Stimulated activated CD8-positive, alpha-beta memory T cell treated with anti-CD3 and anti-CD28 coated beads, Interleukin-4, amount 100 ng/mL, for 24 hours (primary cell): ENCODE results near the gene TMEM221.
A peak's percentile ranks its signal among the peaks of the same experiment; 100 is the strongest.

Experiments
- DNase-seq: peaks from one replicate; pipeline ENCODE4 v3.0.0-alpha.2; 2020; ENCODE audit warnings: low read depth

TMEM221 gene

DNA sequence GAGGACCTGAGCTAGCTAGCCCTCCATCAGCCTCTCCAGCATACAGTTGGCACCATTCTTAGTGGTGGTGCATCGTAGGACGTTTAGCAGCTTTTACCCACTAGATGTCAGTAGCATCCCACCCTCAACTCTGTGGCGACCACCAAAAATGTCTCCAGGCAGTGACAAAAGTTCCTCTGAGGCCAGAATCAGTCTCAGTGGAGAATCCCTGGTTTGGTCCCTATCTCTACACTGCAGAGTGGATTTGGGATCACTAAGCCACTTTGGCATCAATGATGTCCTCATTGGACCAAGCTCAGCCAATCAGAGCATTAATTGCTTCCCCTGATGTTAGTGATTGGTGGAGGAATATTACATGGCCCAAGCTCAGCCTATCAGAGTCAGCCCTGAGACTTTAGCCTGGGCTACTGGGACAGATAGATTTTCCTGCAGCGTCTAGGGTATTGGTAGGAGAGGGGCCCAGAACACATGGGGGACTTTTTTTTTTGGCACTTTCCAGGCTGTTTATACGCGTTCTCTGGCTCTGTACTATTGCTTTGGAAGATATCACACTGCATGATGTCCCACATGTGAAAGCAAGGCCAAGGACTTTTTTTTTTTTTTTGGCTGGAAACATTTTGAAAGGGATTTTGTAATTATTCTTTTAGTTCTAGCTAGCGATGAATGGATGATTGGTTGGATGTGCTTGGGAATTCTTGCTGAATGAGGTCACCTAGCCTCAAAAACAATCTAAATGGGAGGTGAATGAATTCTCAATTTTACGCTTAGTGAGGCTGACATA, 7.0 kb downstream of the TMEM221 start:
- no peak for DNase-seq

DNA sequence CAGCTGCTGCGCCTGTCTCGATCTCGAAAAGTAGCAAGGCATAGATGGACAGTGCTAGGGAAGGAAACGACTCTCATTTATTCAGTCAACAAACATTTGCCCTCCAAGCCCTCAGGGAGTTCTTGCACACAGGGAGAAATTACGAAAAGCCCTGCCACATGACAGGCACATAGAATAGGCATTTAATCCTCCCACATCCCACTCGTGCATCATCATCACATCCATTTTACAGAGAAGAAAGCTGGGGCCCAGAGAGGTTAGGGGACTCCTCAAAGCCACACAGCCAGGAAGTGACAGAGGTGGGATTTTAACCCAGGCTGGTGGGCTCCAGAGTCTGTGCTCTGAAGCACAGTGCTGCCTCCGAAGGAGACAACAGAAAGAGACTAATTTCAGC, 11.6 kb downstream of the TMEM221 start:
- no peak for DNase-seq

DNA sequence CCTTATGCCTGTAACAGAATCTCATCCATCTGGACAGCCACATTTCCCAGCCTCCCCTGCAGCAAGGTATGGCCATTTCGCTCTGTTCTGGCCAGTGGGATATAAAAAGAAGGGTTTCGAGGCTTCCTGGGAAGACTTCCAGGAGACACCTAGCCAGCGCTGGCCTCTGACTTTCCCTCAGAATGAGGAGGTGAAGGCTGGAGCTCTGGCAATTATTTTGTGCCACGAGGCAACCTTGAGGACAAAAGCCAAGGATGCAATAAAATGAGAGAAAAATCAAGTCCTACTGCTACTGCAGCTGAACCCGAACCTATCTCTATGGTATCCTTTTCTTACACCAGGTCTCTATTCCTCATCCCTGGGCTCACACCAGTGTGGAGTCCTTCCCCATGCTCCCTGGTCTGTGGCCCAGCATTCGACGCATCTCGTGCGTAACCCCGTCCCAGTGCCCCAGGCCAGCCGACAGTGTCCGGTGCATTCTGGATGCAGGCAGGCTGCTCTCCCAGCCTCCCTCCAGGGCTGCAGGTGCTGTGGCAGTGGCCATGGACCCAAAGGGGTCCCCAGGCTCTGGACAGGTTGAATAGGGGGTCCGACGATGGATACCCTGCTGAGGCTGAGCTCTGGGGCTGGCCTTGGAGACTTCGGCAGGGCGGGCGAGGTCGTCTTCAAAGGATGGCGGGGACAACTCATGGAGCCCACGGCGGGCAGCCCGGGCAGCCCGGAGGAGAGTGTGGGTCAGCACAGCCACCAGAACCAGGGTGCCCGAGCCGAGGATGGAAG, 12.2 kb downstream of the TMEM221 start:
- DNase-seq: no peak

DNA sequence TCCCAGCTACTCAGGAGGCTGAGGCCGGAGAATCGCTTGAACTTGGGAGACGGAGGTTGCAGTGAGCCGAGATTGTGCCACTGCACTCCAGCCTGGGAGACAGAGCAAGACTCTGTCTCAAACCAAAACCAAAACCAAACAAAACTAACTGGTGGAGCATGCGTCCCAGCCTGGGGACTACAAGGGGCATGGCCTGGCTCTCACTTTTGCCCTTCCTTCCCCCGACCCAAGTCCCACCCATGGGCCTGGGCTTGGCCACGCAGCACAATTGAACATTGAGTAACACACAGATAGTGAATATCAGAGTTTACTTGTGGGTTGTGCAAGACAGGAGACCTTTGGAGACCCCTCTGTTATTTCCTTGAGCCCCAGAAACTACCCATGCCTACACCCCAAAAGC, 13.2 kb downstream of the TMEM221 start:
- DNase-seq: no peak

DNA sequence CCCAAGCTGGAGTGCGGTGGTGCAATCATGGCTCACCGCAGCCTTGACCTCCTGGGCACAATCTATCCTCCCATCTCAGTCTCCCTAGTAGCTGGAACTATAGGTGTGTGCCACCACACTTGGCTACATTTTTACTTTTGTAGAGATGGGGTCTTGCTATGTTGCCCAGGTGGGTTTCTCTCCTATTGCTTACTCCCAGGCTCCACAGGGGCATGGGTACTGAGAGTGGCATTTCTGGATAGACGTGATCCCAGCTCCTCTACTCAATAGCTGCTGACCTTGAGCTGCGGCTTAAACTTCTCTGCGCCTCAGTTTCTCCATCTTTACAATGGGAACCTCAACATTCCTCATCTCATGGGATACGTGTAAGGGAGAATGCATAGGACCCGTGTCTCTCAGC, 17.1 kb downstream of the TMEM221 start:
- no peak for DNase-seq

DNA sequence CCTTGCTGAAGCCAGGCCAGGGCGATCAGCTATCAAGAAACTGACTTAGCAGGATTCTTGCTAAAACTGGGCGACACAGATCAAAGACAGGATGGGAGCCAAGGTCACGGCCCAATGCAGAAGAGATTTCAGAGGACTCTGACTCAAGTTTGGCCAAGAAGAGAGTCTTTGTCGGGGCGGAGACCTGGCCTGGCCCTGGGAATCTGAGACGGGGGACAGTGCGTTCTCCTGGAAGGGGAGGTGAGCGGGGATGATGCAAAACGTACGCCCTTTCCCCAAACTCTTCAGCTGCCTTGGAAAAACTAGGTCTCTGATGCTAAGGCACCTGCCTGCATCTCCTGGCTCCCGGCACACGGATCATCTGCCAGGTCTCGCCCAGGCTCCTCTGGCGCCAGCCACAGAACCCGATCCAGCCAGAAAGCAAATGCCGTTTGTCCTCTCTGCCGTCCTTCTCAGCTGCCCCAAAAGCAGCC, 18.8 kb downstream of the TMEM221 start:
- DNase-seq: no peak

DNA sequence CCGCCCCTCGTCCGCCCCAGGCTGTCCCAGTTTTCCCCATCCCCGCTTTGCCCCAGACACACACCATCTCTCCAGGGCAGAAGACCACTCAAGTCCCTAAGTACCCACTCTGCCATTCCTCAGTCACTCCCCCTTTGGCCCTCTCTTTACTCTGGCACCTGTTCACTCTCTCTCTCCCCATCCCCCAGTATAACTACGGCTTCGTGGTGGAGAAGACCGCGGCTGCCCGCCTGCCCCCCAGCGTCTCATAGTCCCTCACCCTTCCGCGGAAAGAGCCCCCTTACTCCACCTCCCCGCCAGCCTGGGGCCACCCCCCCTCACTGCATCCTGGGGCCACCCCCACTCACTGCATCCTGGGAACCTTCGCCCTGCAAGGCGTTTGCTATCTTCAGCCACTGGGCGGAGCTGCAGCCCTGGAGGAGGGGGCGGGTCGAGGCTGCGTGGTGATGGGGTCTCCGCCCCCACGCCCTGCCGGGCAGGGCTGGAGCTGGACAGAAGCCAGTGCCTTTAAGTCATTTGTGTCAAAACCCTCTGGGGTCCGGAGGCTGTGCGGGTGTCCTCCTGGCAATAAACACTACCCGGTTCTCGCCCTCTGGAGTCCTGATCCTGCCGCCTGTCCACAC, 23.6 kb downstream of the TMEM221 start:
- DNase-seq: no peak

DNA sequence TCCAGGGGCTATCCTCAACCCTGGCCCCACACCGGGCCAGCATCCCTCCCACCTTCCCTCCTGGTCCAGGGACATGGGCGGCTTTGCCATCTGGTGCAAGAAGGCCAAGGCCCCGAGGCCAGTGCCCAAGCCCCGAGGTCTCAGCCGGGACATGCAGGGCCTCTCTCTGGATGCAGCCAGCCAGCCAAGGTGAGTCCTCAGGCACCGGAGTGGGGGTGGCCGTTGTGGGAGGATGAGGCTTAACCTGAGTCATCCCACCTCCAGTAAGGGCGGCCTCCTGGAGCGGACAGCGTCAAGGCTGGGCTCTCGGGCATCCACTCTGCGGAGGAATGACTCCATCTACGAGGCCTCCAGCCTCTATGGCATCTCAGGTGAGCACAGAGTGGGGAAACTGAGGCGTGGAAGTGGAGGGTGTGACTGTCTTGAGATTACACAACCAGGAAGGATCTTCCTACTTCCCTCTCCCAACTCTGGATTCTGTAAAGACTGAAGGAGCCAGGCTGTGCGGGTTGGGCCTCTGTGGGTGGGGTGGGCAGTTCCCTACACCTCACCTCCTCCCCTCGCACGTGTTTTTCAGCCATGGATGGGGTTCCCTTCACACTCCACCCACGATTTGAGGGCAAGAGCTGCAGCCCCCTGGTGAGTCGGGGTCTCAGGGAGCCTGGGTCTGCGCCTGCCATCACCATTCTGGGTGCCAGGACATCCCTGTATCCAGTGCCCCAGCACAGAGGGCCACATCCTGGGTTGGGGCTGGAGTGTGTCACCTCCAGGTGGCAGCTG, 24.8 kb downstream of the TMEM221 start:
- DNase-seq: no peak

DNA sequence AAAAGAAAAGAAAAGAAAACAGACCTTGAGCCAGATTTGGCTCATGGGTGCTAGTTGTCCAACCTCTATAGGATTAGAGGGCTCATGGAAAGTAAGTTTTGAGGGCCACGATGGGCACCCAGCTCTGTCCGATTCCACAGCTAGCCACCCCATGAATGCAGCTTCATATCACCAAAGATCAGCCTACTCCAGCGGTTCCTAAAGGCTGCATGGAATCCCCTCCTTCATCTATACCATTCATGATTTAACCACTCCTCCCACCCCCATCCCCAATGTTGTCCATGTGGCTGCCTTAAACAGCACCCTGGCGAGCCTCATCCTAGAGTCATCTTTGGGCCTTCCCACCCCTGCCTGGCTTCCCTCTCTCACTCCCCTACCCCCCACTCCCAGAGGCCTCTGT, 26.5 kb downstream of the TMEM221 start:
- no peak for DNase-seq

DNA sequence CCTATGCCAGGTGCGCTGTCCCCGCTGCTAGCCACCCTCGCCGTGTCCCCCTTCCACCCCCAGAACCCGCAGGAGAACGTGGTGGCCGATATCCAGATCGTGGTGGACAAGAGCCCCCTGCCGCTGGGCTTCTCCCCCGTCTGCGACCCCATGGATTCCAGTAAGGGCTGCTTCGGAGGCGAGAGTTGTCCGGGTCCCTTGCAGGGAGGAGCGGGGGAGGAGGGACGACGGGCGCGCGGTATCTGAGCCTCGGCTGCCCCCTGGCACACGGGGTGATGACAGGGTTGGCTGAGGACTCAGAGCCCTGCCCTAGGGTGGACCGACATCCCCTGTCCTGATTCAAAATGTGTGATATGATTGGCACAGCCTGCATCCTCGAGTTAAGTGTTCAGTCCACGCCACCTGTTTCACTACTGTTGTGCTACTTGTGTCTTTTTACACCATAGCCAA, 28.0 kb downstream of the TMEM221 start:
- no peak for DNase-seq

DNA sequence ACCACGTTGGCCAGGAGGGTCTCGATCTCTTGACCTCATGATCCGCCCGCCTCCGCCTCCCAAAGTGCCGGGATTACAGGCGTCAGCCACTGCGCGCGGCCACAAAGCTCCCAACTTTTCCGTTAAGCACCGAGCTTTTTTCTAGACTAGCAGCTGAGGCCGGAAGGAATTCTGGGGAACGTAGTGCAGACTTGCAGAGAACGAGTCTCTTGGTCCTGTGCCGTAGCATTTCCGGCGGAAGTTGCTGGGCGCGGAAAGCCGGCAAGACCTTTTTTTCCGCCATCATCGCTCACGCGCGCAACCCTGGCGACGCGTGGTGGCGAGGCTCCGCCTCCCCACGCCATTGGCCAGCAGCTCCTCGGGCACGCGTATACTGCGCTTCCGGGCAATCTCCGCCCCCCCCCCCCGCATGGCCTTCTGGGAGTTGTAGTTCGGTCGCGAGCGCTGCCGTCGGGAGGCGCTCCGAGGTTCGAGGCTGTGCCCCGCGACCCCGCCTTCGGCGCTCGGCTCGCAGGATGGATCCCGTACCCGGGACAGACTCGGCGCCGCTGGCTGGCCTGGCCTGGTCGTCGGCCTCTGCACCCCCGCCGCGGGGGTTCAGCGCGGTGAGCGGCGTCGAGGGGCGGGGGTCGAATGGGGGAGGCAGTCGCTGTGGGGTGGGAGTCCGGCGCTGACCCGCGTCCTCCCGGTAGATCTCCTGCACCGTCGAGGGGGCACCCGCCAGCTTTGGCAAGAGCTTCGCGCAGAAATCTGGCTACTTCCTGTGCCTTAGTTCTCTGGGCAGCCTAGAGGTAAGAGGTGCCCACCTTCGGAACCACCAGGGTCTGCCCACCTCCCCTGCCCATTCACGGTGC, 28.6 kb downstream of the TMEM221 start, which contains the start of gene MVB12A:
TSS of gene MVB12A (plus strand) at position 427 of the 854 bp plus-strand sequence. CDS start at position 516, 89 bp downstream.
- peak; percentile 93 for DNase-seq

DNA sequence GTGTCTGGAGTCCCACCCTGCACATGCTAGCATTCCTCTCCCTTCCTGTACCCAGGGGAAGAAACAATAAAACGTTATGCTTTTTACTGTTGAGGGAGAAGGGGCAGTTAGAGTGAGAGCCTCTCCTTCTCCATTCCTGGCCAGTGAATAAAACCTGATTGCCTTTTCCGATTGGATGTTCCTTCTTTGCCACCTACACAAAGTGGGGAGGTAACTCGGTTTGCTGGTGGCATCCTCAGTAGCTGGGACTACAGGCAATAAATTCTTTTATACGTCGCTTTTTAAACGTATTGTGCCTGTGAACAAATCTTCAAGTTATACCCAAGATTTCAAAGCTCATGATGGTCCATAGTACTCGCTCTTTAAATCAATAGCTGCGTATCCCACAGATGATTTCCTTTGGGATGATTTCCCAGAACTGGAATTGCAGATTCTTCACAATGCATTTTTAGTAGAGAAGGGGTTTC, 29.3 kb downstream of the TMEM221 start:
- DNase-seq: no peak

DNA sequence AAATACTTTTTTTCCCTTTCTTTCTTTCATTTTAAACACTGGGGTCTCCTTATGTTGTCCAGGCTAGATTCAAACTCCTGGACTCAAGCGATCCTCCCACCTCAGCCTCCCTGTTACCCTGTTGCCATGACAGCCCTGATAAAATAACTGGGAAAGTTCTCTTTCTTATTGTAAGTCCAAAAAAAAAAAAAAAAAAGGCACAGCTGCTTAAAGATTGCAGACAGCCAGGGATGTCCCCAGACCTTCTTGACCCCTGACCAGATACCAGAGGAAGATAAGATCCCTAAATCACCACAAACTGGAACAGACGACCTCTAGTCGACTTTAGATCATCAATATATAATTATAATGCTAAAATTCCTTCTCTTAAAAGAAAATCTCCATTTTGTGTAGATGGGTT, 29.8 kb downstream of the TMEM221 start:
- DNase-seq: no peak

DNA sequence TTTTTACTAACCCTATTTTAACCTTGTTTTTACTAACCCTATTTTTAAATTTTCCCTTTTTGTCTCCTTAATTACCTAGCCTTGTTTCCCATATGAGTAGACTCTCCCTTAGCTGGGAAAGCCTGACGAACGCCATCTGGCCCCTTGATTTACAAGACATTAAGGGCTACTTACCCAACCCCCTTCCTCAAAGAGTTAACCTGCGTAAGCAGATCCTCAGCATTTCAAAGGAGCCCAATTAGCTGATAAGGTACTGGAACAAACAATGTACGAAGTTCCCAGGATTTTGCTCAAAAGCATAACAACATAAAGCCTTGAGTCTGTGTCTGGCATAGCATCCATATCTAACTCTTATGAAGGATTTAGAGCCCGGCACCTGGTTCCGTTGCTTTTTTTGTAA, 33.3 kb downstream of the TMEM221 start:
- DNase-seq: no peak

DNA sequence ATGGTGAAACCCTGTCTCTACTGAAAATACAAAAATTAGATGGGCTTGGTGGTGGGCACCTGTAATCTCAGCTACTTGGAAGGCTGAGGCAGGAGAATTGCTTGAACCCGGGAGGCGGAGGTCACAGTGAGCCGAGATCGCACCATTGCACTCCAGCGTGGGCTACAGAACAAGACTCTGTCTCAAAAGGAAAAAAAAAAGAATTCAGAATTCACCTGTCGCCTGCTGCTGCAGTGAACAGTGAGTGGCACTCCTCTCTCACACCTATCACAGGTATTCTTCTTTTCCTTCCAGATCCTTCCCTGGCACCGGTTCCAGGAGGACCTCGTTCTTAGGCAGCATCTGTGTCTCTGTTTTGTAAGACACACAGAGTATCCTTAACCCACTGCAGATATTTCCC, 34.4 kb downstream of the TMEM221 start:
- no peak for DNase-seq

DNA sequence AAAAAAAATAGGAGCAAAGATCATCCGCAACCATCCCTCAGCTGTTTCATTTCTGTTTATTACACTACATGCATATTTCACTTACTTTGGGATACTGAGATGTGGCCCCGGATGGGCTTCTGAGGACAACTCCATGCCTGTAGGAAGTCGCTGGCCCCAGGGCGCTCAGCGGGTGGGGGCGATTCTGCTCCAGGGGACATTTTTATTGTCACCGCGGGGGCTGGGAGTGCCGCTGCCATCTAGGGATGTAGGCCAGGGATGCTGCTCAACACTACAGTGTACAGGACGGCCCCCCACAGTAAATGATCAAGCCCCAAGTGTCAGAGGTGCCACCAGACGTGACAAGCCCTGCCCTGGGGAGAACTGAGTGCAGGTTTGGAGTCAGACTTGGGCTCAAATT, 36.7 kb downstream of the TMEM221 start:
- DNase-seq: no peak

DNA sequence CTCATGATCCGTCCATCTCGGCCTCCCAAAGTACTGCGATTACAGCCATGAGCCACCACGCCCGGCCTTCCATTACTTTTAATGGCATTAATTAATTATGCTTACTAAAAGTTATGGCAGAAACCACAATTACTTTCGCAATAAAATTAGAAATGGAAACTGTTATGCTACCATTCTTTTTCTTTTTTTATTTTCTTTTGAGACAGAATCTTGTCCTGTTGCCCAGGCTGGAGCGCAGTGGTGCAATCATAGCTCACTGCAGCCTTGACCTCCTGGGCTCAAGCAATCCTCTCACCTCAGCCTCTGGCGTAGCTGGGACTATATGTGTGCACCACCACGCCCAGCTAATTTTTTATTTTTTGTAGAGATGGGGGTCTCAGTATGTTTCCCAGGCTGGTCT, 38.5 kb downstream of the TMEM221 start:
- DNase-seq: no peak

DNA sequence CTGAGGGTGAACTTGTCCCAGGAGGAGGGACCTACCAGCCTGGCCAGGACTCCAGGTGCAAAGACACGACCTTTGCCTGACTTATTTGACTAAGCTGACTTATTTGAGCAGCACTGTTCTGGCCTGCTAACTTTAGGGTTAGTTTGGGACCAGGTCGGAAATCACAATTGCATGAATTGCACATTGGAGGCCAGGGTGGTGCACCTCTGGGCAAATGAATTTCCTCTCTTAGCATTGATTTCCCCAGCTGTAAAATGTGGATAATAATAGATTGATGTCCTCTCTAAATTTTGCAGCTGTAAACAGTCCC, 41.6 kb downstream of the TMEM221 start:
- no peak for DNase-seq

DNA sequence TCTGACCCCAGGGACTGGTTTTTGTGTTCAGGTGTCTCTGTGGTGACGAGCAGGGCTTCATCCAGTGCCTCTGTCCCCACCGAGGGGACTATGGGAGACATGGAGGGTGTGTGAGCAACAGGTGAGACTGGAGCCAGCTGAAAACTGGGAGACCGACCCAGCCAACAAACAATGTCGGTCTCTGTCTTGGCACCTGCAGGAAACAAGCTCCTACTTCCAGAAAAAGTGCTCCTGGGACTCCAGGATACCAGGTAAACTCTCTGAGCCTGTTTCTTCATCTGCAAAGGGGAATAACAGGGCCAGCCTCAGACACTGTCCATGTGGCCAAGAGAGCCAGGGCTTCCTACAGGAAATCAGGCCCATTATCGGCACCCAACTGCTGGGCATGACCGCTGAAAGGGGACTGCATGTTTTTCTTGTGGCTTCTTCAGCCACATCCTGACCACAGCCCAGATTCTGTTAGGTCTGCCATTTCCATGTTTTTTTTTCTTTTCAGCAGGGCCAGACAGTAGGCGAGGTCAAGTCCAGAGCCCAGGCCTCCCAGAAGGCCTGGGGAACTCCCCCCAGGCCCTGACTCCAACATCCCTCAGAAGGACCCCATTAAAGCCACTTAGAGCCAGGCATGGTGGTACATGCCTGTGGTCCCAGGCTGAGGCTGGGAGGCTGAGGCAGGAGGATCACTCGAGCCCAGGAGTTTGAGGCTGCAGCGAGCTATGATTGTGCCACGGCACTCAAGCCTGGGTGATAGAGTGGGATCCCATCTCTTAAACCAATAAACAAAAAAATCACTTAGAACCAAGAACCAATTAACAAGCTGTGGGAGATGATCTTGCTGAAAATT, 42.2 kb downstream of the TMEM221 start:
- DNase-seq: no peak
